T1000 (cell line): ENCODE results near the gene XPOT.

Experiments used
- DNase-seq: peaks from one replicate; lab custom pipeline; 2025; ENCODE audit warnings: mixed read lengths; lab: John Stamatoyannopoulos, UW

Gene XPOT

GRCh38 chr12:64466178-64466577, 62.0 kb downstream of the XPOT start:
- no peak for DNase-seq

GRCh38 chr12:64468966-64469365, 64.8 kb downstream of the XPOT start:
- DNase-seq: no peak

GRCh38 chr12:64469455-64470142, 65.4 kb downstream of the XPOT start:
- DNase-seq: no peak

- no peak for DNase-seq
These were observed 66.3 kb downstream of the XPOT start for GRCh38 chr12:64470495-64470894.

- no peak for DNase-seq
These were observed 69.0 kb downstream of the XPOT start for GRCh38 chr12:64473176-64473575.

DNA sequence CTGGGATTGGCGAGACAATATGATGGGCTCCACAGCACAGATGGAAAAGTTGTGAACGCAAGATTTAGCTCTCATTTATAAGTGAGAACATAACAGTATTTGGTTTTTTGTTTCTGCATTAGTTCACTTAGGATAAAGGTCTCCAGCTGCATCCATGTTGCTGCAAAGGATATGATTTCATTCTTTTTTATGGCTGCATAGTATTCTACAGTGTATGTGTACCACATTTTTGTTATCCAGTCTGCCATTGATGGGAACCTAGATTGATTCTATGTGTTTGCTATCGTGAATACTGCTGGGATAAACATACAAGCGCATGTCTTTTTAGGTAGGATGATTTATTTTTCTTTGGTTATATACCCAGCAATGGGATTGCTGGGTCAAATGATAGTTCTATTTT, 71.3 kb downstream of the XPOT start:
- DNase-seq: no peak

DNA sequence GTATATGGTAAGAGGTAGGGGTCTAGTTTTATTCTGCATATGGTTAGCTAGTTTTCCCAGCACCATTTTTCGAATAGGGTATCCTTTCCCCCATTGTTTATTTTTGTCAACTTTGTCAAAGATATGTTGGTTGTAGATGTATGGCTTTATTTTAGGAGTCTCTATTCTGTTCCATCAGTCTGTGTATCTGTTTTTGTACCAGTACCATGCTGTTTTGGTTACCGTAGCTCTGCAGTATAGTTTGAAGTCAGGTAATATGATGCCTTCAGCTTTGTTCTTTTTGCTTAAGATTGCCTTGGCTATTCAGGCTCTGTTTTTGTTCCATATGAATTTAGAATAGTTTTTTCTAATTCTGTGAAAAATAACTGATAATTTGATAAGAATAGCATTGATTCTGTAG, 72.7 kb downstream of the XPOT start:
- DNase-seq: no peak

DNA sequence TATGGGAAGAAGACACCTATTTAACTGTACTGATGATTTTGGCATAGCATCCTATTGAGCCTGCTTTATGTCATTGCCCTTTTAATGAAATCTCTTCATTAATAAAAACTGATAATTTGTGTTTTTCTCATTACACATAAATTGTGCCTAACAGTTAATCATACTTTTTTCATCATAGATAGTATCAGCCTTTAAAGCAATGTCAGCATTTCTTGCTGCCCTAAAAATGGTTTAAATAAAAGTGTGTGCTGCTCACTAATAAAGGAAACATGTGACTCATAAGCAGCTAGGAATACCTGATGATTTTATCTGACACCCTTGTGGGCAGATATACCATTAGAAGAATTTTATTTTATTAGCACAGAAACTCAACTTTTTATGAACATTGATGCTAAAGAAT, 74.5 kb downstream of the XPOT start:
- no peak for DNase-seq

DNA sequence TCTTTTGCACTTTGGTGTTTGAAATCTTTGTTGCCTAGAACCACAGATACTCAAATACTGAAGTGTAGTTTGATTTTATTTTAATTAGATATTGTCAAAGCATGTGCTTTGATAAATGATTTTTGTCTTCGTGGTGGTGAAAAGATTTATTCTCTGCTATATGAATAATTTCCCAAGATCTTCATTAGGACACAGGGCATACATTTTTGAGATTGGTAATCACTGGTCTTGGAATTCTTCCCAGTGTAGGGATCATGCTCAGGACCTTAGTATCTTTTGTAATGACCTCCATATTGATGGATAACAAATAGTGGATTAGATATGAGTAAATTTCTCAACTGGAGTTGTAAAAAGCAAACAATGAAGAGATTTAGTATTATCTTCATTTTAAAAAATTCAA, 76.0 kb downstream of the XPOT start:
- no peak for DNase-seq

DNA sequence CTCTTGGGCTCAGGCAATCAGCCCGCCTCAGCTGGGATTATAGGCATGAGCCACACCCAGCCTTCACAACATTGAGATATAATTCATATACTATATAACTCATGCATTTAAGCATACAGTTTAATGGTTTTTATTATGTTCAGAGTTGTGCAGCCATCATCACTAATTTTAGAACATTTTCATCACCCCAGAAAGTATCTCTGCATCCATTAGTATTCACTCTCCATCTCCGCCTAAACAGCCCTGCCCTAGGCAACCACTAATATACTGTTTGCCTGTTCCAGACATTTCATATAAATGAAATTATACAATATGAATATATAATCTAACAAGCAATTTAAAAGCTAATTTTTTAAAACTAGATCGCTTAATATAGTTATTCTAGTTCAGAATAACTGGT, 82.5 kb downstream of the XPOT start:
- no peak for DNase-seq

DNA sequence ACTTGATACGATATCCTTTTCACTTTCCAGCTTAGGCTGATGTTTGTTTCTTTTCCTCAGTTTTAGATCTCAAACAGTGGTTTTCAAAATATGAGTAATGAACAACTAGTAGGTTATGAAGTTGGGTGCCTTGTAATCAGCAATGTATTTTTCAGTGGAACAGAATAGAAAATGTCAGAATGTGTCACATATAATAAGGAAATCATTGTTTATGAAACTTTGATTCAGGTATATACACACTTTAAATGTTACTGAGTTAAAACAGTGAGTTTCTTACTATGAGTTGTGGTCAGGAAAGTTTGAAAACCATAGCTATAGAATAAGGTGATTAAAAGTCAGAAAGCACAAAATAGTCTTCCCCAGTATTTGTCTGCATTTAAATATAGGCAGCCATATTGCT, 87.5 kb downstream of the XPOT start:
- DNase-seq: no peak

DNA sequence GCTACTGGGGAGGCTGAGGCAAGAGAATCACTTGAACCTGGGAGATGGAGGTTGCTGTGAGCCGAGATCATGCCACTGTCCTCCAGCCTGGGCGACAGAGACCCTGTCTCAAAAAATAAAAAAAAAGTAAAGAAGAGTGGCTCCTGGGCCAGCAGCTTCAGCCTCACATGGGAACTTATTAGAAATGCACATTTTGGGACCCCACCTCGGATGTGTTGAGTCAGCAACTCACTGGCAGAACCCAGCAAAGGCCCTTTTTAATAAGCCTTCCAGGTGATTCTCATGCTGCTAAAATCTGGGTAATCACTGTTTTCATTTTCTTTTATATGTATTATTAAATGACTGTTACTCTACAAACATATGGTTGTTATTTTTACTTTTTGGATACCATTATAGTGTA, 89.3 kb downstream of the XPOT start:
- DNase-seq: no peak

GRCh38 chr12:64494998-64495729, 91.0 kb downstream of the XPOT start:
- no peak for DNase-seq

GRCh38 chr12:64496839-64497400, 92.7 kb downstream of the XPOT start:
- DNase-seq: no peak

GRCh38 chr12:64497484-64497883, 93.3 kb downstream of the XPOT start:
- no peak for DNase-seq

- DNase-seq: no peak
These were observed 93.7 kb downstream of the XPOT start for GRCh38 chr12:64497903-64498302.

DNA sequence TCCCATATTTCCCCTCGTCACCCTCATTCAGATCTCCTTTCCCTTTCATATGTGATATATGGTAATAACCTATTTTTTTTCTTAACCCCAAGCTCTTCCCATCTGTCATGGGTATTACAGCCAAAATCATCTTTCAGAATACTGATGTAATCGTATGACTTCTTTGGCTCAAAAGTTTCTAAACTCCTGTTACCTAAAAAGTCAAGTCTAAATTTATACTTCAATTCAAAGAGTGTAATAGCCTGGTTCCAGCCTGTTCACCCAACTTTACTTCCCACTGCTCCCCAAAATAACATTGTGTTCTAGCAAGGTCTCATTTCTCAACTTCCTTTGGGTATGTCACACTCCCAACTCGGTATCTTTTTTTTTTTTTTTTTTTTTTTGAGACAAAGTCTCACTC, 96.2 kb downstream of the XPOT start:
- DNase-seq: no peak
